ENCODE results near the gene DOK3. TPM values are rescaled to one million over a fixed set of nuclear protein-coding genes. Genes with fewer than 3 reads are reported as not detected.

Gene DOK3
- total RNA-seq, 1 experiment from 2014 or later, result 8.0 TPM

DNA sequence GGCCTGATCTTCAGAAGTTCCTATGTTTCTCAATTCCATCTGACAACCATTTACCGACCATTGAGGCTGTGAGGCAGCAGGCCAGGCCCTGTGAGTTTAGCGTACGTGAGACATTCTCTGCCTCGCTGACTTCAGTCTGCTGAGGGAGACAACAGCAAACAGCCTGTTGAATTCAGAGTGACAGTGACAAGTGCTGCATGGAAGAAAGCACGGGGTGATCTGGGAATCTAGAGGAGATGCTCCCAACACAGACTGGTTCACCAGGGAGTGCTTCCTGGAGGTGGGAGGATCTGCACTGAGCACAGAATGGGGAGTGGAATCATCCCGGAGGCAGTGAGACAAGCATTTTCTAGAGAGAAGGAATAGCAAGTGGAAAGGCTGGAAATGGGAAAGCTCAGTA lies 17.2 kb upstream of the DOK3 start:
- Histone ChIP-seq H2AFZ (ENCODE audit: low read depth, low read length, poor library complexity, severe bottlenecking) (no peak overlapping the region), H3K27ac (ENCODE audit: low read depth, low read length) (no peak overlapping the region), H3K9ac (ENCODE audit: low read length) (no peak overlapping the region), H3K9me3 (ENCODE audit: control insufficient read depth in 1 of 2, insufficient read depth in 1 of 2, low read depth in 1 of 2, low read length in 2 of 2) (no peaks in the 10 kb centered on the region), H3K4me2 (ENCODE audit: low read length) (no peak overlapping the region), H4K20me1 (ENCODE audit: insufficient read depth) (no peaks in the 10 kb centered on the region), H3K79me2 (ENCODE audit: insufficient read depth, low read length) (no peaks in the 10 kb centered on the region), H3K27me3 (ENCODE audit: insufficient read depth, low read length) (no peaks in the 10 kb centered on the region), H3K36me3 (ENCODE audit: control insufficient read depth in 1 of 2, insufficient read depth in 2 of 2, low read length in 2 of 2) (peaks cover 19 to 31% of the 10 kb centered on the region in 2 experiments; a peak in 3 of 4 replicates), H3K4me1 (ENCODE audit: control insufficient read depth in 1 of 2, insufficient read depth in 2 of 2, low read length in 2 of 2) (no peaks in the 10 kb centered on the region), H3K4me3 (replicated peaks in 1 of 2; ENCODE audit: low read depth in 1 of 2, low read length in 2 of 2) (no peak overlapping the region), H3K9me2 (ENCODE audit: insufficient read depth) (no peaks in the 10 kb centered on the region)
- intact Hi-C loops (cut with micrococcal nuclease), result no loop called here
- no TSS peak for BruUV-seq (replicated peaks)
- ATAC-seq, result no peak
- ChIA-PET RAD21 (ENCODE audit: low non-redundant PET in 1 of 2, low total read pairs in 2 of 2, uncharacterized antibody in 2 of 2, unreplicated experiment in 2 of 2) (no interaction called here), CTCF (no interaction called here), POLR2A (no interaction called here)
- no peak for DNase-seq (ENCODE audit: low read depth, low spot score)
- TF ChIP-seq, protein P1, sequence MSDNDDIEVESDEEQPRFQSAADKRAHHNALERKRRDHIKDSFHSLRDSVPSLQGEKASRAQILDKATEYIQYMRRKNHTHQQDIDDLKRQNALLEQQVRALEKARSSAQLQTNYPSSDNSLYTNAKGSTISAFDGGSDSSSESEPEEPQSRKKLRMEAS (IDR thresholded peaks at IDR 0.05), result no peak
- TF ChIP-seq ATF3 (IDR thresholded peaks at IDR 0.05), result no peak
- TF ChIP-seq RAD21 (IDR thresholded peaks at IDR 0.05; ENCODE audit: low read depth), result no peak
- no peak for TF ChIP-seq SRF (IDR thresholded peaks at IDR 0.05; ENCODE audit: low read depth)
- no peak for TF ChIP-seq ZBTB33 (IDR thresholded peaks at IDR 0.05; ENCODE audit: extremely low read depth, insufficient replicate concordance, low read length)
- TF ChIP-seq CTCF (IDR thresholded peaks at IDR 0.05 in 2 of 3, conservative IDR thresholded peaks at IDR 0.05 in 1 of 3; ENCODE audit: borderline replicate concordance in 1 of 3, insufficient read depth in 1 of 3, low read depth in 2 of 3, low read length in 2 of 3), result no peak
- no peak for TF ChIP-seq EGR1 (IDR thresholded peaks at IDR 0.05; ENCODE audit: low read depth)
- no peak for TF ChIP-seq REST (IDR thresholded peaks at IDR 0.05; ENCODE audit: low read depth)
- TF ChIP-seq EZH2phosphoT487 (IDR thresholded peaks at IDR 0.05; ENCODE audit: borderline replicate concordance), result no peak
- TF ChIP-seq YY1 (IDR thresholded peaks at IDR 0.05; ENCODE audit: extremely low read depth, insufficient replicate concordance, low read depth, low read length), result no peak
- TF ChIP-seq ELF1 (IDR thresholded peaks at IDR 0.05; ENCODE audit: borderline replicate concordance, low read depth), result no peak
- no peak for TF ChIP-seq POLR2A (IDR thresholded peaks at IDR 0.05; ENCODE audit: borderline replicate concordance, extremely low read depth, insufficient read depth, insufficient read length)
- TF ChIP-seq JUND (IDR thresholded peaks at IDR 0.05), result no peak
- no peak for TF ChIP-seq SP1 (IDR thresholded peaks at IDR 0.05; ENCODE audit: low read depth)
